Breast epithelium (tissue), 4 donors: Measurements from ENCODE around the gene LPIN3. TPM values are rescaled to one million over a fixed set of nuclear protein-coding genes. Genes with fewer than 3 reads are reported as not detected.

Experiments used
- DNase-seq, 2 donors: peaks; one replicate each; pipeline ENCODE4 v3.0.0-alpha.2; 2019; ENCODE audit warnings: low spot score in 2 of 2
- H3K27ac ChIP-seq, 2 donors: fragments of 200-600 bp; sonication (generic) in 1 of 2; one replicate each; pipeline ENCODE4 v1.5.1; 2016 to 2019; ENCODE audit warnings: mild to moderate bottlenecking in 1 of 2
- H3K27me3 ChIP-seq, 2 donors: fragments of 200-600 bp; sonication (generic) in 1 of 2; one replicate each; pipeline versions ENCODE4 v1.5.1 to v1.6.0; 2017 to 2019; ENCODE audit warnings: control low read depth in 1 of 2, mild to moderate bottlenecking in 1 of 2
- H3K36me3 ChIP-seq: fragments of 200-600 bp; one replicate; pipeline ENCODE4 v1.5.1; 2019
- H3K4me1 ChIP-seq, 2 donors: fragments of 200-600 bp; sonication (generic); one replicate each; pipeline ENCODE4 v1.5.1; 2016 to 2019; ENCODE audit warnings: control low read depth in 1 of 2
- H3K4me3 ChIP-seq, 3 donors: fragments of 200-600 bp; sonication (generic); 1 replicate in 2 of 3; 2 replicates in 1 of 3; pipeline ENCODE4 v1.5.1; 2016 to 2019; ENCODE audit warnings: mild to moderate bottlenecking in 3 of 3, moderate library complexity in 2 of 3
- H3K9me3 ChIP-seq, 2 donors: fragments of 200-600 bp; sonication (generic) in 1 of 2; one replicate each; pipeline ENCODE4 v1.5.1; 2016 to 2019; ENCODE audit warnings: control low read depth in 1 of 2
- CTCF ChIP-seq, 3 donors: fragments of 450-650 bp; IDR thresholded peaks; one replicate each; pipeline ENCODE4 v1.5.1; 2016 to 2017; ENCODE audit warnings: antibody characterized with exemption in 3 of 3, mild to moderate bottlenecking in 3 of 3, moderate library complexity in 3 of 3
- POLR2A ChIP-seq: fragments of 450-650 bp; IDR thresholded peaks from one replicate; pipeline ENCODE4 v1.6.1; 2016; ENCODE audit warnings: antibody characterized with exemption, mild to moderate bottlenecking, moderate library complexity
- POLR2AphosphoS5 ChIP-seq, 3 donors: sonication (generic); formaldehyde crosslinking; IDR thresholded peaks; one replicate each; pipeline ENCODE4 v1.6.1; 2017; ENCODE audit warnings: antibody characterized with exemption in 3 of 3
- intact Hi-C: fragments of 100-400 bp; cut with DNase I; formaldehyde crosslinking; loops from one replicate; pipeline ENCODE4 v1.15.1; 2023; ENCODE audit warnings: low total_unique reads
- total RNA-seq, 3 donors: library from RNA; depleted of rRNA; stranded (reverse); fragments of >200 nt; gene quantifications; one replicate each; pipeline ENCODE4 v1.1.0, GENCODE V29; 2016

The LPIN3 gene
- total RNA-seq, 3 donors from 2014 or later = 20.8 to 43.2 (median 39.0) TPM

- H3K9me3 ChIP-seq = peaks cover 4 to 7% of the 10 kb centered on the region in 2 donors
- TF ChIP-seq CTCF (IDR thresholded peaks at IDR 0.05) (no peak), POLR2A (no peak), POLR2AphosphoS5 (IDR thresholded peaks at IDR 0.05) (no peak)
- no peak overlapping the region for H3K4me3 ChIP-seq
- DNase-seq = no peak
- intact Hi-C loops = no loop called here
- H3K27me3 ChIP-seq = peaks cover 3 to 22% of the 10 kb centered on the region in 2 donors
- no peaks in the 10 kb centered on the region for H3K36me3 ChIP-seq
- H3K27ac ChIP-seq = no peak overlapping the region
- H3K4me1 ChIP-seq = no peaks in the 10 kb centered on the region
Observed at GRCh38 chr20:41367393-41367695, 26.7 kb downstream of the LPIN3 start.

- Histone ChIP-seq H3K27ac (no peak overlapping the region), H3K4me1 (no peaks in the 10 kb centered on the region), H3K36me3 (no peaks in the 10 kb centered on the region), H3K27me3 (peaks cover 3 to 22% of the 10 kb centered on the region in 2 donors), H3K9me3 (peaks cover 4 to 7% of the 10 kb centered on the region in 2 donors), H3K4me3 (no peak overlapping the region)
- TF ChIP-seq POLR2AphosphoS5 (IDR thresholded peaks at IDR 0.05) (no peak), POLR2A (no peak), CTCF (IDR thresholded peaks at IDR 0.05) (no peak)
- intact Hi-C loops = no loop called here
- DNase-seq = no peak
Observed at GRCh38 chr20:41367956-41368355, 27.3 kb downstream of the LPIN3 start.

GRCh38 chr20:41369673-41370072, 29.1 kb downstream of the LPIN3 start:
- Histone ChIP-seq H3K27me3 (peaks cover 3 to 20% of the 10 kb centered on the region in 2 donors), H3K4me3 (no peak overlapping the region), H3K36me3 (no peaks in the 10 kb centered on the region), H3K4me1 (no peaks in the 10 kb centered on the region), H3K27ac (no peak overlapping the region), H3K9me3 (peaks cover 4 to 7% of the 10 kb centered on the region in 2 donors)
- TF ChIP-seq POLR2AphosphoS5 (IDR thresholded peaks at IDR 0.05) (no peak), POLR2A (no peak), CTCF (IDR thresholded peaks at IDR 0.05) (no peak)
- DNase-seq = no peak
- intact Hi-C loops = no loop called here

- Histone ChIP-seq H3K4me1 (no peaks in the 10 kb centered on the region), H3K27me3 (peaks cover 3 to 15% of the 10 kb centered on the region in 2 donors), H3K27ac (no peak overlapping the region), H3K36me3 (no peaks in the 10 kb centered on the region), H3K9me3 (peaks cover 4 to 7% of the 10 kb centered on the region in 2 donors), H3K4me3 (no peak overlapping the region)
- TF ChIP-seq CTCF (IDR thresholded peaks at IDR 0.05) (no peak), POLR2AphosphoS5 (IDR thresholded peaks at IDR 0.05) (no peak), POLR2A (no peak)
- intact Hi-C loops = no loop called here
- DNase-seq = no peak
Observed at GRCh38 chr20:41370176-41370575, 29.6 kb downstream of the LPIN3 start.

GRCh38 chr20:41371371-41371770, 30.8 kb downstream of the LPIN3 start:
- H3K27ac ChIP-seq = no peak overlapping the region
- no peak for DNase-seq
- H3K9me3 ChIP-seq = peaks cover 4 to 7% of the 10 kb centered on the region in 2 donors
- no peaks in the 10 kb centered on the region for H3K36me3 ChIP-seq
- no peak overlapping the region for H3K4me3 ChIP-seq
- TF ChIP-seq POLR2AphosphoS5 (IDR thresholded peaks at IDR 0.05) = no peak
- TF ChIP-seq POLR2A = no peak
- TF ChIP-seq CTCF (IDR thresholded peaks at IDR 0.05) = no peak
- H3K27me3 ChIP-seq = peaks cover 3 to 9% of the 10 kb centered on the region in 2 donors
- H3K4me1 ChIP-seq = no peaks in the 10 kb centered on the region
- intact Hi-C loops = no loop called here
